A549 treated with CORT108297 at 1 μM for 4 hours (cell line): ENCODE results near the gene OCIAD1. TPM values are rescaled to one million over a fixed set of nuclear protein-coding genes. Genes with fewer than 3 reads are reported as not detected.

ENCODE experiments used
- total RNA-seq: library from RNA; stranded (reverse); fragments of 200-300 nt; extraction: Qiagen RNA extraction; gene quantifications from 5 replicates; pipeline ENCODE4 v1.2.3, GENCODE V29; 2022

Gene OCIAD1
- 118 to 198 TPM (median 127 TPM) in 5 replicates for total RNA-seq

GRCh38 chr4:48830706-48831531 lies at the start of gene OCIAD1:
Gene OCIAD1 (plus strand): TSS chr4:48831088. CDS start chr4:48832625, 1,537 bp downstream.

GRCh38 chr4:48906206-48907173 lies 75.6 kb downstream of the OCIAD1 start, which contains the start of gene OCIAD2:
Gene OCIAD2 (minus strand): TSS chr4:48906774. CDS start chr4:48904549, 2,225 bp downstream.

Other genes starting within 250 kb of the OCIAD1 start
- gene FRYL, start 50.8 kb upstream of the OCIAD1 start, total RNA-seq: 7.7 to 12.6 TPM (median 10.1 TPM) in 5 replicates
- 106 to 160 TPM (median 114 TPM) in 5 replicates for gene OCIAD2, start 75.7 kb downstream of the OCIAD1 start, total RNA-seq
- gene CWH43, start 155.2 kb downstream of the OCIAD1 start, total RNA-seq: not detected in 5 replicates